ENCODE data around the gene TNS1. TPM values are rescaled to one million over a fixed set of nuclear protein-coding genes. Genes with fewer than 3 reads are reported as not detected.

The TNS1 gene
- total RNA-seq, 2 donors from 2014 or later = 27.8 to 149 TPM

- DNase-seq (no peak), ATAC-seq (no peak)
- intact Hi-C loops (cut with DNase I, micrococcal nuclease) = loop anchor here in 1 of 2 donors (5.0 kb wide), 1 partner anchor 244 kb away; no protein-coding TSS in a partner anchor
Observed at GRCh38 chr2:218031261-218031660, 28.5 kb upstream of the TNS1 start.

GRCh38 chr2:218030409-218031195 is 27.8 kb upstream of the TNS1 start:
- ATAC-seq (no peak), DNase-seq (no peak)
- intact Hi-C loops (cut with DNase I, micrococcal nuclease) = loop anchor here in 1 of 2 donors (5.0 kb wide), 1 partner anchor 243 kb away; no protein-coding TSS in a partner anchor

GRCh38 chr2:218029366-218030360 is 26.9 kb upstream of the TNS1 start:
- ATAC-seq (no peak), DNase-seq (no peak)
- intact Hi-C loops (cut with DNase I, micrococcal nuclease) = loop anchor here in 1 of 2 donors (5.0 kb wide), 1 partner anchor 242 kb away; no protein-coding TSS in a partner anchor

GRCh38 chr2:218028562-218029348 is 26.0 kb upstream of the TNS1 start:
- intact Hi-C loops (cut with DNase I, micrococcal nuclease) = no loop called here
- no peak for ATAC-seq

GRCh38 chr2:218028189-218028495 is 25.3 kb upstream of the TNS1 start:
- intact Hi-C loops (cut with DNase I, micrococcal nuclease) = no loop called here
- ATAC-seq = no peak
- no peak for DNase-seq

More at GRCh38 chr2:218028562-218029348, 26.0 kb upstream of the TNS1 start:
- DNase-seq = no peak

GRCh38 chr2:218027426-218028188 is 24.8 kb upstream of the TNS1 start:
- intact Hi-C loops (cut with DNase I, micrococcal nuclease) = no loop called here
- ATAC-seq (no peak), DNase-seq (no peak)

- DNase-seq (no peak), ATAC-seq (no peak)
- intact Hi-C loops (cut with DNase I, micrococcal nuclease) = no loop called here
Observed at GRCh38 chr2:218026676-218027425, 24.1 kb upstream of the TNS1 start.

GRCh38 chr2:218026244-218026643 is 23.4 kb upstream of the TNS1 start:
- ATAC-seq = no peak
- intact Hi-C loops (cut with DNase I, micrococcal nuclease) = no loop called here
- DNase-seq = no peak

- DNase-seq (peak in 1 of 2 donors; percentile 5), ATAC-seq (no peak)
- intact Hi-C loops (cut with DNase I, micrococcal nuclease) = no loop called here
Observed at GRCh38 chr2:218024871-218025270, 22.1 kb upstream of the TNS1 start.

- intact Hi-C loops (cut with DNase I, micrococcal nuclease) = no loop called here
- DNase-seq (peak in 1 of 2 donors; percentile 5), ATAC-seq (no peak)
Observed at GRCh38 chr2:218024336-218024735, 21.5 kb upstream of the TNS1 start.

GRCh38 chr2:218023636-218024035 is 20.8 kb upstream of the TNS1 start:
- ATAC-seq (no peak), DNase-seq (peak in 1 of 2 donors; percentile 14)
- intact Hi-C loops (cut with DNase I, micrococcal nuclease) = no loop called here

GRCh38 chr2:218022851-218023530 is 20.2 kb upstream of the TNS1 start:
- ATAC-seq (no peak), DNase-seq (peak in 1 of 2 donors; percentile 12)
- intact Hi-C loops (cut with DNase I, micrococcal nuclease) = no loop called here

GRCh38 chr2:218022131-218022850 is 19.5 kb upstream of the TNS1 start:
- ATAC-seq (no peak), DNase-seq (peak in 1 of 2 donors; percentile 8)
- intact Hi-C loops (cut with DNase I, micrococcal nuclease) = no loop called here

GRCh38 chr2:218021536-218022071 is 18.8 kb upstream of the TNS1 start:
- intact Hi-C loops (cut with DNase I, micrococcal nuclease) = no loop called here
- DNase-seq = peak in 1 of 2 donors; percentile 19

GRCh38 chr2:218020966-218021535 is 18.3 kb upstream of the TNS1 start:
- intact Hi-C loops (cut with DNase I, micrococcal nuclease) = no loop called here
- no peak for DNase-seq

More at GRCh38 chr2:218021536-218022071, 18.8 kb upstream of the TNS1 start:
- no peak for ATAC-seq

GRCh38 chr2:218020281-218020680 is 17.5 kb upstream of the TNS1 start:
- DNase-seq (no peak), ATAC-seq (no peak)
- intact Hi-C loops (cut with DNase I, micrococcal nuclease) = no loop called here

More at GRCh38 chr2:218020966-218021535, 18.3 kb upstream of the TNS1 start:
- ATAC-seq = no peak
